Esophagus muscularis mucosa (tissue), 4 donors: ENCODE results near the gene TRAPPC3. TPM values are rescaled to one million over a fixed set of nuclear protein-coding genes. Genes with fewer than 3 reads are reported as not detected.

Experiments
- DNase-seq: peaks from one replicate; pipeline ENCODE4 v3.0.0-alpha.2; 2017; ENCODE audit errors: extremely low spot score
- H3K27ac ChIP-seq, 4 donors: fragments of 200-600 bp; sonication (generic); replicated peaks in 1 of 4; 1 replicate in 3 of 4; 2 replicates in 1 of 4; pipeline ENCODE4 v1.5.1; 2016 to 2019; ENCODE audit warnings: mild to moderate bottlenecking in 1 of 4
- H3K27me3 ChIP-seq, 4 donors: fragments of 200-600 bp; sonication (generic); one replicate each; pipeline versions ENCODE4 v1.5.1 to v1.6.0; 2016 to 2019
- H3K36me3 ChIP-seq, 4 donors: fragments of 200-600 bp; sonication (generic); one replicate each; pipeline ENCODE4 v1.5.1; 2016 to 2019
- H3K4me1 ChIP-seq, 4 donors: fragments of 200-600 bp; sonication (generic); one replicate each; pipeline ENCODE4 v1.5.1; 2016 to 2019
- H3K4me3 ChIP-seq, 4 donors: fragments of 200-600 bp; sonication (generic); 1 replicate in 2 of 4; 2 replicates in 2 of 4; pipeline ENCODE4 v1.5.1; 2016 to 2019; ENCODE audit warnings: mild to moderate bottlenecking in 4 of 4, moderate library complexity in 1 of 4
- H3K9me3 ChIP-seq, 4 donors: fragments of 200-600 bp; sonication (generic); 1 replicate in 3 of 4; 2 replicates in 1 of 4; pipeline ENCODE4 v1.5.1; 2016 to 2019
- CTCF ChIP-seq, 3 experiments: fragments of 200-600 bp in 2 of 3; fragments of 450-650 bp in 1 of 3; sonication (generic) in 2 of 3; IDR thresholded peaks; one replicate each; pipeline ENCODE4 v1.5.1; 2017 to 2019; ENCODE audit warnings: antibody characterized with exemption in 3 of 3, mild to moderate bottlenecking in 2 of 3, moderate library complexity in 1 of 3
- EP300 ChIP-seq: sonication (generic); formaldehyde crosslinking; IDR thresholded peaks from one replicate; pipeline ENCODE4 v1.6.1; 2017; ENCODE audit warnings: antibody characterized with exemption
- POLR2A ChIP-seq: fragments of 450-650 bp; IDR thresholded peaks from one replicate; pipeline ENCODE4 v1.6.1; 2017; ENCODE audit warnings: antibody characterized with exemption, moderate library complexity, mild to moderate bottlenecking, low read depth
- POLR2AphosphoS5 ChIP-seq, 2 donors: sonication (generic); formaldehyde crosslinking; IDR thresholded peaks; one replicate each; pipeline ENCODE4 v1.6.1; 2017; ENCODE audit warnings: antibody characterized with exemption in 2 of 2
- WGBS: methylation state at CpG from one replicate; pipeline ENCODE4 v1.1.5; 2018; 5-methylcytosine and 5-hydroxymethylcytosine counted together
- intact Hi-C: fragments of 100-400 bp; cut with DNase I; formaldehyde crosslinking; loops from one replicate; pipeline ENCODE4 v1.15.1; 2023
- total RNA-seq, 4 donors: library from RNA; depleted of rRNA; stranded (reverse); fragments of >200 nt; gene quantifications; one replicate each; pipeline versions ENCODE4 v1.1.0 to v1.2.1, GENCODE V29; 2016

Gene TRAPPC3
- total RNA-seq, 4 donors from 2014 or later: 97.9 to 164 (median 122) TPM

- DNase-seq: no peak
- H3K9me3 ChIP-seq: no peaks in the 10 kb centered on the region
- WGBS: 59% methylated on average over 6 of the region's 6 CpGs
- H3K4me1 ChIP-seq: peaks cover 4 to 26% (median 15%) of the 10 kb centered on the region in 4 donors
- intact Hi-C loops: no loop called here
- H3K27ac ChIP-seq: no peak overlapping the region
- no peak overlapping the region for H3K4me3 ChIP-seq
- TF ChIP-seq POLR2A (no peak), CTCF (IDR thresholded peaks at IDR 0.05) (no peak), POLR2AphosphoS5 (IDR thresholded peaks at IDR 0.05) (no peak), EP300 (no peak)
- no peaks in the 10 kb centered on the region for H3K27me3 ChIP-seq
- peaks cover 0 to 22% (median 11%) of the 10 kb centered on the region in 4 donors for H3K36me3 ChIP-seq
Measured at GRCh38 chr1:36100376-36100775, 48.9 kb downstream of the TRAPPC3 start.

GRCh38 chr1:36099681-36100341, 49.5 kb downstream of the TRAPPC3 start:
- no peaks in the 10 kb centered on the region for H3K9me3 ChIP-seq
- H3K36me3 ChIP-seq: peaks cover 0 to 28% (median 14%) of the 10 kb centered on the region in 4 donors
- intact Hi-C loops: loop anchor here (2.0 to 5.0 kb wide), 4 partner anchors 35 to 321 kb away; no protein-coding TSS in a partner anchor
- peaks cover 4 to 30% (median 19%) of the 10 kb centered on the region in 4 donors for H3K4me1 ChIP-seq
- peak overlapping the region in 1 of 4 donors; percentile 22 for H3K27ac ChIP-seq
- peak; percentile 70 to 89 (median 83) for TF ChIP-seq CTCF (IDR thresholded peaks at IDR 0.05)
- TF ChIP-seq EP300: no peak
- peak in 1 of 2 donors; percentile 50 for TF ChIP-seq POLR2AphosphoS5 (IDR thresholded peaks at IDR 0.05)
- no peak for DNase-seq
- H3K27me3 ChIP-seq: no peaks in the 10 kb centered on the region
- H3K4me3 ChIP-seq: peak overlapping the region in 1 of 4 donors; percentile 7
- WGBS: 34% methylated on average over 15 of the region's 18 CpGs

GRCh38 chr1:36098650-36099365, 50.5 kb downstream of the TRAPPC3 start:
- 72% methylated on average over 8 of the region's 13 CpGs for WGBS
- no peak overlapping the region for H3K4me3 ChIP-seq
- TF ChIP-seq POLR2AphosphoS5 (IDR thresholded peaks at IDR 0.05) (no peak), POLR2A (no peak), CTCF (IDR thresholded peaks at IDR 0.05) (no peak), EP300 (no peak)
- no peaks in the 10 kb centered on the region for H3K9me3 ChIP-seq
- H3K4me1 ChIP-seq: peaks cover 4 to 40% (median 29%) of the 10 kb centered on the region in 4 donors
- DNase-seq: no peak
- H3K27me3 ChIP-seq: no peaks in the 10 kb centered on the region
- H3K36me3 ChIP-seq: peaks cover 7 to 38% (median 24%) of the 10 kb centered on the region in 4 donors
- intact Hi-C loops: loop anchor here (2.0 to 5.0 kb wide), 4 partner anchors 36 to 322 kb away; no protein-coding TSS in a partner anchor
- H3K27ac ChIP-seq: no peak overlapping the region

- Histone ChIP-seq H3K4me3 (no peak overlapping the region), H3K27me3 (no peaks in the 10 kb centered on the region), H3K36me3 (peaks cover 16 to 46% (median 33%) of the 10 kb centered on the region in 4 donors), H3K27ac (no peak overlapping the region), H3K9me3 (no peaks in the 10 kb centered on the region), H3K4me1 (peaks cover 4 to 48% (median 37%) of the 10 kb centered on the region in 4 donors)
- WGBS: 90% methylated on average over 15 of the region's 33 CpGs
- intact Hi-C loops: loop anchor here (2.0 to 5.0 kb wide), 4 partner anchors 37 to 323 kb away; no protein-coding TSS in a partner anchor
- TF ChIP-seq POLR2AphosphoS5 (IDR thresholded peaks at IDR 0.05) (no peak), POLR2A (no peak), EP300 (no peak), CTCF (IDR thresholded peaks at IDR 0.05) (no peak)
- no peak for DNase-seq
Measured at GRCh38 chr1:36097693-36098585, 51.3 kb downstream of the TRAPPC3 start.
